K562 (cell line): ENCODE results near the gene ACADVL. TPM values are rescaled to one million over a fixed set of nuclear protein-coding genes. Genes with fewer than 3 reads are reported as not detected.

Experiments
- ATF1 ChIP-seq, 2 experiments: fragments of 450-650 bp in 1 of 2; IDR thresholded peaks; 2 replicates each; pipeline ENCODE4 v1.6.1; 2016; ENCODE audit warnings: missing compliant biosample characterization in 1 of 2, missing genetic modification characterization in 1 of 2
- CBX1 ChIP-seq: sonication (generic); IDR thresholded peaks from 2 replicates; pipeline ENCODE4 v1.6.1; 2016; ENCODE audit warnings: antibody characterized with exemption, low read depth, mild to moderate bottlenecking
- FOXP1 ChIP-seq: sonication (generic); formaldehyde crosslinking; IDR thresholded peaks from 2 replicates; pipeline ENCODE4 v1.8.0; 2022; ENCODE audit warnings: mild to moderate bottlenecking, missing genetic modification reagents
- GMEB1 ChIP-seq: fragments of 250-450 bp; sonication (Bioruptor Pico); IDR thresholded peaks from 2 replicates; pipeline ENCODE4 v1.4.0; 2020; ENCODE audit warnings: mild to moderate bottlenecking
- HDAC8 ChIP-seq: fragments of 450-650 bp; IDR thresholded peaks from 2 replicates; pipeline ENCODE4 v1.6.1; 2016; ENCODE audit warnings: mild to moderate bottlenecking, missing genetic modification characterization, moderate library complexity, missing compliant biosample characterization
- HIVEP1 ChIP-seq: fragments of 250-450 bp; sonication (Bioruptor Pico); IDR thresholded peaks from 2 replicates; pipeline ENCODE4 v1.4.0; 2020; ENCODE audit warnings: mild to moderate bottlenecking
- HNRNPLL ChIP-seq: fragments of 200-400 bp; formaldehyde crosslinking; IDR thresholded peaks from 2 replicates; pipeline ENCODE4 v1.6.1; 2017; ENCODE audit warnings: low read length, low read depth, mild to moderate bottlenecking; ENCODE audit not compliant: poor library complexity, severe bottlenecking
- NR2C1 ChIP-seq, 2 experiments: fragments of 450-650 bp; IDR thresholded peaks; 2 replicates each; pipeline ENCODE4 v1.6.1; 2017; ENCODE audit warnings: mild to moderate bottlenecking in 2 of 2, antibody characterized with exemption in 1 of 2, inconsistent platforms in 1 of 2, missing compliant biosample characterization in 1 of 2, missing genetic modification characterization in 1 of 2
- PHF20 ChIP-seq: fragments of 450-650 bp; IDR thresholded peaks from 2 replicates; pipeline ENCODE4 v1.6.1; 2018; ENCODE audit not compliant: partially characterized antibody
- POLR2G ChIP-seq: fragments of 200-400 bp; formaldehyde crosslinking; IDR thresholded peaks from 2 replicates; pipeline ENCODE4 v1.6.1; 2017; ENCODE audit warnings: low read depth, mild to moderate bottlenecking, antibody characterized with exemption, low read length, moderate library complexity
- RBBP5 ChIP-seq: fragments of 200-600 bp; sonication (generic); IDR thresholded peaks from 2 replicates; pipeline ENCODE4 v1.6.1; 2012; ENCODE audit warnings: borderline replicate concordance, mild to moderate bottlenecking, low read length, control low read depth, inconsistent platforms; ENCODE audit not compliant: insufficient read depth, poor library complexity, severe bottlenecking
- RBM22 ChIP-seq: fragments of 200-400 bp; formaldehyde crosslinking; IDR thresholded peaks from 2 replicates; pipeline ENCODE4 v1.6.1; 2018; ENCODE audit warnings: low read length, low read depth; ENCODE audit not compliant: poor library complexity, severe bottlenecking
- RUNX1 ChIP-seq: sonication (generic); IDR thresholded peaks from 2 replicates; pipeline ENCODE4 v1.6.1; 2016; ENCODE audit warnings: antibody characterized with exemption, low read depth
- TEAD2 ChIP-seq: fragments of 450-650 bp; IDR thresholded peaks from 2 replicates; pipeline ENCODE4 v1.6.1; 2016; ENCODE audit warnings: missing genetic modification characterization, control low read depth, missing compliant biosample characterization
- TFAP4 ChIP-seq: sonication (generic); formaldehyde crosslinking; IDR thresholded peaks from 2 replicates; pipeline ENCODE4 v1.8.0; 2022; ENCODE audit warnings: missing genetic modification reagents, mild to moderate bottlenecking, moderate library complexity, borderline replicate concordance
- ZBTB7A ChIP-seq: IDR thresholded peaks from 2 replicates; pipeline ENCODE4 v1.6.1; 2011; ENCODE audit warnings: low read depth, mild to moderate bottlenecking, low read length, moderate library complexity, borderline replicate concordance; ENCODE audit not compliant: control insufficient read depth
- ZFPM2 ChIP-seq: fragments of 250-450 bp; sonication (Bioruptor Pico); IDR thresholded peaks from 2 replicates; pipeline ENCODE4 v1.5.1; 2022; ENCODE audit warnings: mild to moderate bottlenecking
- ZNF212 ChIP-seq: fragments of 450-650 bp; formaldehyde crosslinking; IDR thresholded peaks from 2 replicates; pipeline ENCODE4 v1.4.0; 2020; ENCODE audit warnings: mild to moderate bottlenecking
- ZNF280B ChIP-seq: fragments of 250-450 bp; sonication (Bioruptor Pico); IDR thresholded peaks from 2 replicates; pipeline ENCODE4 v1.5.1; 2021; ENCODE audit warnings: mild to moderate bottlenecking
- ZNF431 ChIP-seq: sonication (generic); formaldehyde crosslinking; IDR thresholded peaks from 2 replicates; pipeline ENCODE4 v1.8.0; 2022; ENCODE audit warnings: mild to moderate bottlenecking, missing genetic modification reagents
- ZNF57 ChIP-seq: fragments of 450-650 bp; formaldehyde crosslinking; IDR thresholded peaks from 2 replicates; pipeline ENCODE4 v1.4.0; 2020; ENCODE audit warnings: mild to moderate bottlenecking, moderate library complexity
- ZNF644 ChIP-seq: fragments of 200-800 bp; sonication (Bioruptor generic); IDR thresholded peaks from 2 replicates; pipeline ENCODE4 v1.6.1; 2016; ENCODE audit warnings: low read depth, missing genetic modification characterization, missing compliant biosample characterization
- polyA plus RNA-seq, 8 experiments: library from polyadenylated mRNA; depleted of rRNA in 4 of 8; stranded (reverse) in 5 of 8; unstranded in 3 of 8; fragments of >200 nt; fragmentation: Nextera tagmentation in 2 of 8; fragmentation: Illumina TruSeq in 1 of 8; extraction: Ambion mirVana in 2 of 8; extraction: Trizol in 1 of 8; gene quantifications; 2 replicates each; pipeline versions ENCODE4 v1.2.1 to v1.2.3, GENCODE V29; 2011 to 2014; ENCODE audit warnings: inconsistent platforms in 1 of 8, missing spikeins in 1 of 8
- total RNA-seq, 7 experiments: library from RNA; depleted of rRNA in 6 of 7; stranded (reverse); fragments of >200 nt in 6 of 7; fragmentation: Illumina TruSeq in 2 of 7; extraction: Trizol in 2 of 7; gene quantifications; 2 replicates each; pipeline versions ENCODE4 v1.2.1 to v1.2.3, GENCODE V29; 2011 to 2021; ENCODE audit warnings: low replicate concordance in 1 of 7

ACADVL gene
- total and polyA plus RNA-seq, 9 of the 15 experiments (the other 6 are each of a cell fraction or from before 2014, with no cell fraction given) = 25.5 to 449 (median 214) TPM

- TF ChIP-seq GMEB1 (CRISPR knock-in tag) = peak; percentile 44; the same call in 1 of the 2 replicates
- peak; percentile 74; the same call in 1 of the 2 replicates for TF ChIP-seq HIVEP1
- peak; percentile 94 for TF ChIP-seq CBX1
- no peak for TF ChIP-seq ZNF57
- no peak for TF ChIP-seq HDAC8 (tag)
- TF ChIP-seq NR2C1 (IDR thresholded peaks at IDR 0.05) = peak; percentile 75
- TF ChIP-seq NR2C1 (tag; IDR thresholded peaks at IDR 0.05) = peak; percentile 56
- TF ChIP-seq ZNF280B (CRISPR knock-in tag) = peak; percentile 49
- peak; percentile 39; the same call in 1 of the 2 replicates for TF ChIP-seq FOXP1 (CRISPR knock-in tag)
- TF ChIP-seq ZNF212 (CRISPR knock-in tag) = 0 out of 2 replicates have a peak, but pooled peaks have one; percentile 29
- TF ChIP-seq TFAP4 (CRISPR knock-in tag) = peak; percentile 80; the same call in 1 of the 2 replicates
- peak; percentile 88 for TF ChIP-seq RBM22
- TF ChIP-seq TEAD2 = no peak
- TF ChIP-seq HNRNPLL = no peak
- TF ChIP-seq ZFPM2 (CRISPR knock-in tag) = peak; percentile 89
- TF ChIP-seq ZNF431 = no peak
- TF ChIP-seq PHF20 = peak; percentile 77
- TF ChIP-seq RUNX1 = peak; percentile 56; the same call in 1 of the 2 replicates
- TF ChIP-seq RBBP5 = peak; percentile 24
- TF ChIP-seq ATF1 (CRISPR knock-in tag; IDR thresholded peaks at IDR 0.05) = no peak
- TF ChIP-seq ATF1 (tag; IDR thresholded peaks at IDR 0.05) = peak; percentile 45; the same call in 1 of the 2 replicates
- TF ChIP-seq ZBTB7A = 0 out of 2 replicates have a peak, but pooled peaks have one; percentile 35
- no peak for TF ChIP-seq ZNF644 (tag)
- TF ChIP-seq POLR2G = peak; percentile 93
Observed at GRCh38 chr17:7234083-7234951, 14.6 kb downstream of the ACADVL start, which contains the start of gene DVL2 (continued).
